ENCODE results near the gene LAMA5. TPM values are rescaled to one million over a fixed set of nuclear protein-coding genes. Genes with fewer than 3 reads are reported as not detected.
A peak's percentile ranks its signal among the peaks of the same experiment; 100 is the strongest.

LAMA5 gene
- total and polyA plus RNA-seq, 2 of the 8 experiments (the other 6 are each of a cell fraction or from before 2014, with no cell fraction given), result 34.4 to 225 TPM

GRCh38 chr20:62306414-62307187 is 60.5 kb downstream of the LAMA5 start:
- Histone ChIP-seq H4K5ac (ENCODE audit: insufficient read length, low read depth, low read length) (no peak overlapping the region), H3K27me3 (replicated peaks in 1 of 4; ENCODE audit: control insufficient read depth in 3 of 4, extremely low read depth in 1 of 4, insufficient read depth in 3 of 4, low read length in 3 of 4) (no peaks in the 10 kb centered on the region), H2AFZ (ENCODE audit: low read length) (no peak overlapping the region), H2BK5ac (ENCODE audit: low read depth, low read length) (no peak overlapping the region), H4K20me1 (replicated peaks in 1 of 2; ENCODE audit: control insufficient read depth in 1 of 2, insufficient read depth in 2 of 2, low read length in 2 of 2) (peaks cover 34 to 54% of the 10 kb centered on the region in 2 experiments), H3K4ac (replicated peaks; ENCODE audit: insufficient read length, low read depth, low read length) (no peak overlapping the region), H3K9ac (replicated peaks in 1 of 4; ENCODE audit: extremely low read depth in 1 of 4, low read depth in 3 of 4, low read length in 3 of 4) (no peak overlapping the region), H3K36me3 (ENCODE audit: control insufficient read depth in 2 of 4, insufficient read depth in 4 of 4, low read length in 3 of 4) (peaks cover 24 to 71% (median 53%) of the 10 kb centered on the region in 4 experiments), H3K79me2 (ENCODE audit: control insufficient read depth in 1 of 2, insufficient read depth in 2 of 2, low read length in 2 of 2) (peaks cover 18 to 31% of the 10 kb centered on the region in 2 experiments; a peak in 3 of 4 replicates), H3K18ac (ENCODE audit: extremely low read depth, low read length) (no peak overlapping the region), H2BK120ac (replicated peaks; ENCODE audit: low read depth, low read length) (no peak overlapping the region), H3K4me1 (replicated peaks in 1 of 4; ENCODE audit: control insufficient read depth in 3 of 4, insufficient read depth in 4 of 4, low read length in 3 of 4) (peaks cover 0 to 9% (median 4%) of the 10 kb centered on the region in 4 experiments; a peak in 5 of 7 replicates), H2BK12ac (ENCODE audit: low read depth, low read length) (no peak overlapping the region), H2BK20ac (ENCODE audit: low read length) (no peak overlapping the region), H2BK15ac (ENCODE audit: low read length) (no peak overlapping the region), H3K79me1 (ENCODE audit: low read depth, low read length) (peaks cover 13% of the 10 kb centered on the region), H3K27ac (ENCODE audit: low read depth, low read length) (no peak overlapping the region), H3K23me2 (ENCODE audit: low read depth, low read length) (peaks cover 10% of the 10 kb centered on the region; the same call in 1 of the 2 replicates), H3K9me3 (ENCODE audit: insufficient read depth in 2 of 2, low read depth in 1 of 2, low read length in 1 of 2) (no peaks in the 10 kb centered on the region), H4K8ac (ENCODE audit: extremely low read depth, insufficient read depth, low read length) (peak overlapping the region; percentile 65), H3K56ac (replicated peaks; ENCODE audit: insufficient read length, low read depth, low read length) (no peak overlapping the region), H3K14ac (ENCODE audit: insufficient read length) (no peak overlapping the region), H2AK5ac (ENCODE audit: low read depth, low read length) (no peak overlapping the region), H3K23ac (ENCODE audit: insufficient read length) (no peak overlapping the region), H3K4me2 (ENCODE audit: insufficient read depth in 1 of 2, low read depth in 2 of 2, low read length in 2 of 2) (no peak overlapping the region), H4K91ac (replicated peaks; ENCODE audit: insufficient read length, low read length) (no peak overlapping the region), H3K4me3 (ENCODE audit: extremely low read depth in 1 of 4, insufficient read depth in 2 of 4, low read depth in 3 of 4, low read length in 4 of 4) (no peak overlapping the region)
- ChIA-PET CTCF (ENCODE audit: partially characterized antibody) (interaction anchor here (0.7 to 3.2 kb wide), 12 partner anchors 8 to 95 kb away, joined by 3 to 15 read pairs (median 4); partner anchors contain the start of gene LAMA5), POLR2A (ENCODE audit: partially characterized antibody) (interaction anchor here (0.7 to 14.6 kb wide), 17 partner anchors 9 to 82 kb away, joined by 3 to 170 read pairs (median 10); partner anchors contain the start of genes LAMA5 and RPS21)
- WGBS, 2 experiments (ENCODE audit: extremely low coverage in 1 of 2, insufficient coverage in 1 of 2, insufficient read length in 1 of 2, insufficient replicate concordance in 2 of 2, low coverage in 1 of 2, low lambda C conversion rate in 2 of 2, missing lambda C conversion rate in 1 of 2), result 93% methylated on average over 25 of the region's 27 CpGs; no CpG with 5 or more reads in 1 of the 2 experiments
- FAIRE-seq (no peak), DNase-seq (ENCODE audit: low read depth in 1 of 2, low spot score in 2 of 2) (no peak)
- TF ChIP-seq TBP (IDR thresholded peaks at IDR 0.05; ENCODE audit: low read depth, low read length) (no peak), CBX8 (IDR thresholded peaks at IDR 0.05; ENCODE audit: borderline replicate concordance, low read depth, low read length) (no peak), NRF1 (IDR thresholded peaks at IDR 0.05; ENCODE audit: low read depth, low read length) (no peak), HDAC2 (IDR thresholded peaks at IDR 0.05; ENCODE audit: borderline replicate concordance in 1 of 2, low read depth in 2 of 2, low read length in 2 of 2) (no peak), SAP30 (IDR thresholded peaks at IDR 0.05; ENCODE audit: insufficient read depth, insufficient replicate concordance, low read length) (no peak), TAF1 (IDR thresholded peaks at IDR 0.05; ENCODE audit: low read depth, low read length) (no peak), KDM5A (IDR thresholded peaks at IDR 0.05; ENCODE audit: low read length) (no peak), FOSL1 (IDR thresholded peaks at IDR 0.05; ENCODE audit: insufficient read depth, low read depth, low read length) (no peak), SP4 (IDR thresholded peaks at IDR 0.05; ENCODE audit: low read length) (no peak)
- TF ChIP-seq, protein P1, sequence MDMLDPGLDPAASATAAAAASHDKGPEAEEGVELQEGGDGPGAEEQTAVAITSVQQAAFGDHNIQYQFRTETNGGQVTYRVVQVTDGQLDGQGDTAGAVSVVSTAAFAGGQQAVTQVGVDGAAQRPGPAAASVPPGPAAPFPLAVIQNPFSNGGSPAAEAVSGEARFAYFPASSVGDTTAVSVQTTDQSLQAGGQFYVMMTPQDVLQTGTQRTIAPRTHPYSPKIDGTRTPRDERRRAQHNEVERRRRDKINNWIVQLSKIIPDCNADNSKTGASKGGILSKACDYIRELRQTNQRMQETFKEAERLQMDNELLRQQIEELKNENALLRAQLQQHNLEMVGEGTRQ (IDR thresholded peaks at IDR 0.05; ENCODE audit: low read length), result no peak

All from H1 (cell line).